ENCODE data around the gene SMU1. TPM values are rescaled to one million over a fixed set of nuclear protein-coding genes. Genes with fewer than 3 reads are reported as not detected.

Gene SMU1
- total RNA-seq, 2 donors from 2014 or later, result 5.6 to 8.6 TPM

DNA sequence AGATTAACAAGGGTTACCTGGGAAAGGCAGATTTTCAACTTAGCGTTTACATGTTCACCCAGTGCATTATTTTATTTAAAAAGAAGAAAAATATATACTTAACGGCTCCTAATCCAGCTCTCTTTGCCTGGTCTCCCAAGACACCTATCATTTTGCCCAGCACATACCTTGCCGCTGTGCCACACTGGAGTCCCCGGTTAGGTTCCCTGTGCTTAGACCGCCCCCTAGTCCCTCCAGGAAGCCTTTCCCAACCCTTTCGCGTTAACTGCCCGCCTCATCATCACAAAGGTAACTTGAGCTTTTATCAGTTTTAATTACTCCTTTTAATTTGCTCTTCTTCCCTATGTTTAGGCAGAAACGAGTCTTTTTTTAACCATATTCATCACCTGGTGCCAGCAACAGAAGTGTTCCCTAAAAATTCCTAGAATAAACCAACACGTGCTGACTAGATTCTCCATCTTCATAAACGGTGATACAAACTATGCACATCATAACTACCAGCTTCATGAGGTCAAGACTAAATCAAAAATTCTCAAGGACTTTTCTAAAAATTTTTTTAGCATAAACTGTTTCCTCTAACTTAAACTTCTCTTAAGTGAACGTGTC, 31.7 kb downstream of the SMU1 start:
- intact Hi-C loops (cut with DNase I), result no loop called here
- ATAC-seq (peak; percentile 61), DNase-seq (peak; percentile 47 to 56 (median 50))
- no peak for TF ChIP-seq POLR2A (IDR thresholded peaks at IDR 0.05)
- TF ChIP-seq, protein P1, sequence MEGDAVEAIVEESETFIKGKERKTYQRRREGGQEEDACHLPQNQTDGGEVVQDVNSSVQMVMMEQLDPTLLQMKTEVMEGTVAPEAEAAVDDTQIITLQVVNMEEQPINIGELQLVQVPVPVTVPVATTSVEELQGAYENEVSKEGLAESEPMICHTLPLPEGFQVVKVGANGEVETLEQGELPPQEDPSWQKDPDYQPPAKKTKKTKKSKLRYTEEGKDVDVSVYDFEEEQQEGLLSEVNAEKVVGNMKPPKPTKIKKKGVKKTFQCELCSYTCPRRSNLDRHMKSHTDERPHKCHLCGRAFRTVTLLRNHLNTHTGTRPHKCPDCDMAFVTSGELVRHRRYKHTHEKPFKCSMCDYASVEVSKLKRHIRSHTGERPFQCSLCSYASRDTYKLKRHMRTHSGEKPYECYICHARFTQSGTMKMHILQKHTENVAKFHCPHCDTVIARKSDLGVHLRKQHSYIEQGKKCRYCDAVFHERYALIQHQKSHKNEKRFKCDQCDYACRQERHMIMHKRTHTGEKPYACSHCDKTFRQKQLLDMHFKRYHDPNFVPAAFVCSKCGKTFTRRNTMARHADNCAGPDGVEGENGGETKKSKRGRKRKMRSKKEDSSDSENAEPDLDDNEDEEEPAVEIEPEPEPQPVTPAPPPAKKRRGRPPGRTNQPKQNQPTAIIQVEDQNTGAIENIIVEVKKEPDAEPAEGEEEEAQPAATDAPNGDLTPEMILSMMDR (IDR thresholded peaks at IDR 0.05), result peak in 3 of 7 experiments; percentile 28 to 36 (median 31)
- WGBS, 2 donors, result 31 to 35% methylated on average over 12 of the region's 12 CpGs
- Histone ChIP-seq H3K4me3 (peak overlapping the region in 1 of 2 donors; percentile 70), H3K27ac (peak overlapping the region; percentile 69 to 96 (median 88)), H3K27me3 (no peaks in the 10 kb centered on the region), H3K9me3 (no peaks in the 10 kb centered on the region), H3K36me3 (replicated peaks in 1 of 2; ENCODE audit: insufficient read depth in 1 of 2, low read depth in 2 of 2) (peaks cover 0 to 14% of the 10 kb centered on the region in 2 donors), H3K4me1 (peaks cover 22% of the 10 kb centered on the region)

DNA sequence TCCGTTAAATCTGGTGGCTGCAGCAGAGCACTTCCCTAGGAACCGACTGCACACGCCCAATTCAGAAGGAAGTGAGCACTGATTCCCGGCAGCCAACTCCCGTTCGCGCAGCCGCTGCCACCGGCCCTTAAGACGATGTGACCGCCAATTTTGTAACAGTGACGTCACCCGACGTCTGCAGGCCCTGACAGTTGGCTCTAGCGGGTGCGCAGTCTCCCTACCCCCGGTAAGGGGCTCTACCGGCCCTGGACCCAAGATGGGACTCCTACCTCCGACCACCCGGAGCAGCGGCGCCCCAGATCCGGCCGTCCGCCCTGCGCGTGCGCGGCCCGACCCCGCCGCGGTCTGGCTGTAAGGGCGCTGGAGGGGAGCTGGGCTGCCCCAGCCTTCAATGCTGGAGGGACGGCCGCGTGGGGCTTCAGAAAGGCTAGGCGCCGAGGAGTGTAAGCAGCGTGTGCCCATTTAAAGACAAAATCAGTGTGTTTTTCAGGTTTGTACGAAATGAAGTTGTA, 32.3 kb downstream of the SMU1 start:
- peaks cover 22% of the 10 kb centered on the region for H3K4me1 ChIP-seq
- H3K9me3 ChIP-seq, result no peaks in the 10 kb centered on the region
- H3K4me3 ChIP-seq, result peak overlapping the region; percentile 5 to 70
- H3K27me3 ChIP-seq, result no peaks in the 10 kb centered on the region
- peaks cover 0 to 14% of the 10 kb centered on the region in 2 donors for H3K36me3 ChIP-seq (replicated peaks in 1 of 2; ENCODE audit: insufficient read depth in 1 of 2, low read depth in 2 of 2)
- intact Hi-C loops (cut with DNase I), result no loop called here
- peak overlapping the region; percentile 69 to 96 (median 88) for H3K27ac ChIP-seq
- 0 to 1% methylated on average over 10 to 41 of the region's 41 CpGs for WGBS, 2 donors
- peak; percentile 31 to 63 (median 44) for TF ChIP-seq POLR2A (IDR thresholded peaks at IDR 0.05)
- TF ChIP-seq, protein P1 (IDR thresholded peaks at IDR 0.05), result peak in 2 of 7 experiments; percentile 1 to 13
- ATAC-seq (peak; percentile 93), DNase-seq (peak; percentile 83 to 91 (median 86))

DNA sequence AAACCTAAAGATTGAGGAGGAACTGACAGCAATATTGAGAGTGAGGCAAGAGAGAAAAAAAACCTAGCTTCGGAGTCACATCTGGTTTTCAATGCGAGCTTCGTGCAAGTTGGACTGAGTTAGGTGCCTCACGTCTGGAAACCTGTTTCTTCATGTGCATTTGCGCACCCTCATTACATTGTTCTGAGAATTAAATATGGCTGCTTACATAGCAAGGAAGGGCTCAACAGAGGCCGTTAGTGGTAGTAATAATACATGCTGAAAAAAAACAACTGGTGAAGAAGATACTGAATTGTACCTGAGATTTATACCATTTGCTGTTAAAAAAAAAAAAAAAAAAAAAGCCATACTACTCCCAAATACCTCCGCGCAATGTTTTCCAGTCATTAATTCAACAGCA, 32.8 kb downstream of the SMU1 start:
- 48 to 51% methylated on average over 8 of the region's 8 CpGs for WGBS, 2 donors
- intact Hi-C loops (cut with DNase I), result no loop called here
- Histone ChIP-seq H3K4me3 (peak overlapping the region in 1 of 2 donors; percentile 70), H3K4me1 (peaks cover 22% of the 10 kb centered on the region), H3K36me3 (replicated peaks in 1 of 2; ENCODE audit: insufficient read depth in 1 of 2, low read depth in 2 of 2) (peaks cover 0 to 14% of the 10 kb centered on the region in 2 donors), H3K27me3 (no peaks in the 10 kb centered on the region), H3K9me3 (no peaks in the 10 kb centered on the region), H3K27ac (peak overlapping the region in 3 of 4 donors; percentile 69 to 96 (median 90))
- ATAC-seq (no peak), DNase-seq (no peak)
- TF ChIP-seq POLR2A (IDR thresholded peaks at IDR 0.05), result no peak
- TF ChIP-seq, protein P1 (IDR thresholded peaks at IDR 0.05), result no peak

DNA sequence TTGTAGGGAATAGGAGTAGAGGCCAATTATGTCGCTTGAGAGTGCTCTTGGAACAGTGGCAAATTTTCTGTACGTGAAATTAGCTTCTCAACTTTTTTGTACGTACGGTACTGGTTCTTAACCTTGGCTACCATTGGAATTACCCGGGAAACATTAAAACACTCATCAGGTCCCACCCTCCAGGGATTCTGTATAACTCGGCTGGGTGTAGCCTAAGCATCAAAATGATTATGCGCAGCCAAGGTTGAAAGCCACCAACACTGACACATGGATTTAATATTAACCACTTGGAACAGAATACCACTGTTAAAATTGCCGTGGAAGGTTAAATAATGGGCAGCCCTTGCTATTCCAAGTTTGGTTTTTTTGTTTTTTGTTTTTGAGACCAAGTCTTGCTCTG, 34.0 kb downstream of the SMU1 start:
- DNase-seq (peak in 1 of 4 donors; percentile 13), ATAC-seq (no peak)
- intact Hi-C loops (cut with DNase I), result no loop called here
- TF ChIP-seq, protein P1 (IDR thresholded peaks at IDR 0.05), result no peak
- TF ChIP-seq POLR2A (IDR thresholded peaks at IDR 0.05), result no peak
- no peaks in the 10 kb centered on the region for H3K9me3 ChIP-seq
- H3K27ac ChIP-seq, result peak overlapping the region in 3 of 4 donors; percentile 11 to 96 (median 34)
- no peak overlapping the region for H3K4me3 ChIP-seq
- WGBS, 2 donors, result 17 to 24% methylated on average over 8 of the region's 8 CpGs
- H3K4me1 ChIP-seq, result peaks cover 22% of the 10 kb centered on the region
- H3K27me3 ChIP-seq, result no peaks in the 10 kb centered on the region
- H3K36me3 ChIP-seq (replicated peaks in 1 of 2; ENCODE audit: insufficient read depth in 1 of 2, low read depth in 2 of 2), result peaks cover 3 to 17% of the 10 kb centered on the region in 2 donors
